Pons (tissue), 1 donor: ENCODE measurements around the gene IL24.
"Not testable (repeated sequence)": the region's sequence is repeated elsewhere in the genome, so short reads cannot be mapped to it uniquely, and the experiment has no call there.

Experiments used
- DNase-seq: peaks from one replicate; pipeline ENCODE4 v3.0.0-alpha.2; 2016; ENCODE audit warnings: low spot score

Gene IL24

GRCh38 chr1:206897175-206897574, at the start of gene IL24:
Gene IL24, plus strand, starts transcription at chr1:206897443. Its CDS starts 390 bp downstream, at chr1:206897833.
- no peak for DNase-seq

GRCh38 chr1:206847946-206848345, 49.3 kb upstream of the IL24 start:
- no peak for DNase-seq

GRCh38 chr1:206850401-206850800, 46.8 kb upstream of the IL24 start:
- DNase-seq, result no peak

- DNase-seq, result no peak
These were observed 45.8 kb upstream of the IL24 start for GRCh38 chr1:206851341-206852010.

- not testable (repeated sequence) for DNase-seq
These were observed 44.6 kb upstream of the IL24 start for GRCh38 chr1:206852662-206853061.

- not testable (repeated sequence) for DNase-seq
These were observed 43.5 kb upstream of the IL24 start for GRCh38 chr1:206853696-206854095.

- no peak for DNase-seq
These were observed 42.7 kb upstream of the IL24 start for GRCh38 chr1:206854401-206855129.

GRCh38 chr1:206855859-206856258, 41.4 kb upstream of the IL24 start:
- DNase-seq, result no peak

GRCh38 chr1:206856674-206857464, 40.4 kb upstream of the IL24 start:
- DNase-seq, result no peak

GRCh38 chr1:206859082-206859521, 38.1 kb upstream of the IL24 start:
- peak; percentile 51 for DNase-seq

GRCh38 chr1:206860165-206860564, 37.1 kb upstream of the IL24 start:
- DNase-seq, result no peak

GRCh38 chr1:206863266-206863665, 34.0 kb upstream of the IL24 start:
- no peak for DNase-seq

- peak; percentile 55 for DNase-seq
These were observed 32.1 kb upstream of the IL24 start, which contains the start of gene IL20 for GRCh38 chr1:206864939-206865671. Gene IL20, plus strand, starts transcription at chr1:206865623. Its CDS starts 230 bp downstream, at chr1:206865853.

- no peak for DNase-seq
These were observed 31.2 kb upstream of the IL24 start for GRCh38 chr1:206866062-206866461.

GRCh38 chr1:206867239-206867638, 30.0 kb upstream of the IL24 start:
- no peak for DNase-seq

GRCh38 chr1:206867716-206868115, 29.5 kb upstream of the IL24 start:
- no peak for DNase-seq

- no peak for DNase-seq
These were observed 29.0 kb upstream of the IL24 start for GRCh38 chr1:206868264-206868663.

GRCh38 chr1:206872139-206872538, 25.1 kb upstream of the IL24 start:
- no peak for DNase-seq

- DNase-seq, result no peak
These were observed 23.5 kb upstream of the IL24 start for GRCh38 chr1:206873603-206874188.

- no peak for DNase-seq
These were observed 21.4 kb upstream of the IL24 start for GRCh38 chr1:206875752-206876377.

- no peak for DNase-seq
These were observed 18.8 kb upstream of the IL24 start for GRCh38 chr1:206878456-206878855.
